ENCODE results near the gene ARHGDIG.
"Not testable (repeated sequence)": the region's sequence is repeated elsewhere in the genome, so short reads cannot be mapped to it uniquely, and the experiment has no call there.

The ARHGDIG gene

DNA sequence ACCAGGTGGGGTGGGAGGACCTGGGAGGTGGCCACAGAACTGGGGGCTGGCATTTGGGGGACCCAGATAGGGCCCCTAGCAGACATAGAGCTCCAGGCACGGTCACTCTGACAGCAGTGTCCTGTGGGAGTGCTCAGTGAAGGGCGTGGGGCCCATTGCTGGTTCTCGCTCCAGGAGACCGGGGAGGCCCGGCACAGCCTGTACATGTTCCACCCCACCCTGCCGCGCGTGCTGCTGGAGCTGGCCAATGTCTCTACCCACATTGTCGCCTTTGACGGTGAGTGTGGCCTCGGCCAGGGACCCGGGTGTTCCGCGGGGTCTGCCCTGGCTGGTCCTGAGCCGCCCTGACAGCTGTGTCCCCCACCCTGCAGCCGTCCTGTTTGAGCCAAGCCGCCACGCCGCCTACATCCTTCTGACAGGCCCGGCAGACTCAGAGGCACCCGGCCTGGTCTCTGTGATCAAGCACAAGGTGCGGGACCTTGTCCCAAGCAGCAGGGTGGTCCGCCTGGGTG is 15.9 kb upstream of the ARHGDIG start:
- DNase-seq (ENCODE audit: low read depth), result no peak

DNA sequence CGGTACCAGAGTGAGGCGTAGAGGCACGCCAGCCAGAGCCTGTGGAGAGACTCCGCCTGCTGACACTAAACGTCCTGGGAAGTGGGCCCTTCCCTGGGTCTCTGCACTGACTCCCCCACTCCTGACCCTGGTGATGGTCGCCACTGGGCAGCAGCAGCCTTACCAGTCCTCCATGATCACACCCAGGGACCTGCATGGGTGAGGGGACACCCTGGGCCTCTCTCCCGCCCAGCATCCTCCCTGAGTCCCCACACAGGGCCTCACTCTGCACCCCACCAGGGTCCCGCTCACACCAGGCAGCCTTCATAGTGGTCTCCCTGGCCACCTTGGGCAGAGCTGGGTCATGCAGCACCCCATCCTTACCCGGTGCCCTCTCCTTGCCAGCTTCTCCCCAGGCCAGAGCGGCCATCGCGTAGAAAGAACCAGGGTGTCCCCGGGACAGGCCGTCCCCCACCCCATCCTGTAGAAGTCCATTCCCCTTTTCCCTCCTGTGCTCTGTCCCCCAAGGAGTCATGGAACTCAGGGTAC is 15.3 kb upstream of the ARHGDIG start:
- no peak for DNase-seq (ENCODE audit: low read depth)

DNA sequence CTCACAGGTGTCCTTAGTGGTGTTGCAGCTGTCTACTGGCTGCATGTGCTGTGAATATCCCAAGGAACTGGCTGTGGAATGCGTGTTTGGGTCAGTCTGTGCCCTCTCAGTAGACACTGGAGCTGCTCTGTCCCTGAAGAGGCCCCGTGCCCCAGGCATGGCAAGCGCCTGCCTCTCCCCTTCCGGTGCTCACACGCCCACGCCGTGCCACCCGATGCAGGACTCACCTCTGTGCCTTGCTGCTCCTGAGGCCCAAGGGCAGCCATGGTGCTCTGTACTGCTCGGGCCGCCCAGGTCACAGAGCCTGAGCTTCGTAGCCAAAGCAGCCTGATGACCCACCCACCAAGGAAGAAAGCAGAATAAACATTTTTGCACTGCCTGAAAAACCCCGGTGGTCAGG is 14.7 kb upstream of the ARHGDIG start:
- DNase-seq (ENCODE audit: low read depth), result no peak

DNA sequence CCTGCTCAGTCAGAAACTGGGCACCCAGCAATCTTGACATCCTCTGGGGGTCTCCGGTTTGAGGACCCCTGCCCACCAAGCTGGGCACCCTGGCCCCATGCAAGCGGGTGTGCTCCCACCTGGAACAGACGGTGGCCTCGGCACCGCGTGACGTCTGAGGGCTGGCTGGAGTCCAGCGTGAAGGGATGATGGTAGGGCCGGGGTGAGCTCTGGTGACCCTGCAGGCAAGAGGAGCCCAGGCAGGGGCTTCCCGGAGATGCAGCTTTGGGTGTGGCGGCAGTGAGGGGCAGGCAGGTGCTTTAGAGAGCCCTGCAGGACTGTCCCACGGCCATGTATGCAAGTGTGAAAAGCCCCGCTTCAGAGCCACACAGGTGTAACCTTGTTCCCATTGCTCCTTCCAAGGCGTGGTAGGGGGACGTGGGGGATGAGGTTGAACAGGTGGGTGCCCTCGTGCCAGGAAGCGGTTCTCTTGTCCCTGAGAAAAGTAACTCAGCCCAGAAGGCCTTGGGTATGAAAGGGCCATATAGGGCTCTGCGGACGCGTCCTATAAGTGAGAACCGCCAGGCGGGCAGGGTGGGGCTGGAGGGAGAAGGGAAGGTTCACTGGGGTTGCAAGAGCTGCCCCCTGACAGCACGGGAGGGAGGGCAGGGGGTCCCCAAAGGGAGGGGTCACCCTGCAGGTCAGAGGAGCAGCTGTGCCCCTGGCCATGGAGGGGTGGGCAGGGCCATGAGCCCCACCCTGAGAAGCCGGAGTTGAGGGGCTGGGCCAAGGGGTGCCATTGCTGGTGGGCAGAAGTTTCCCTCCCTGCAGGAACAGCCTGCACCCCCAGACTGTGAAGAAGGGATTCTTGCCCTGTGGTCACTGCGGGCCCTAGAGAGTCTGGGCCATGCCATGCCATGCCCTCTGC is 13.9 kb upstream of the ARHGDIG start:
- no peak for DNase-seq (ENCODE audit: low read depth)

DNA sequence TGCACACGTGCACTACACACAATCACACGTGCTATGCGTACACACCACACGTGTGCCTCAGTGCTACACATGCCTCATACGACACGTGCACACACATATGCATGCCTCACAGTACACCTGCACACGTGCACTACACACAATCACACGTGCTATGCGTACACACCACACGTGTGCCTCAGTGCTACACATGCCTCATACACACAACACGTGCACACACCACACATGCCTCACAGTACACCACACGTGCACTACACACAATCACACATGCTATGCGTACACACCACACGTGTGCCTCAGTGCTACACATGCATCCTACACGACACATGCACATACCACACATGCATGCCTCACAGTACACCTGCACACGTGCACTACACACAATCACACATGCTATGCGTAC is 12.8 kb upstream of the ARHGDIG start:
- not testable (repeated sequence) for DNase-seq (ENCODE audit: low read depth)

DNA sequence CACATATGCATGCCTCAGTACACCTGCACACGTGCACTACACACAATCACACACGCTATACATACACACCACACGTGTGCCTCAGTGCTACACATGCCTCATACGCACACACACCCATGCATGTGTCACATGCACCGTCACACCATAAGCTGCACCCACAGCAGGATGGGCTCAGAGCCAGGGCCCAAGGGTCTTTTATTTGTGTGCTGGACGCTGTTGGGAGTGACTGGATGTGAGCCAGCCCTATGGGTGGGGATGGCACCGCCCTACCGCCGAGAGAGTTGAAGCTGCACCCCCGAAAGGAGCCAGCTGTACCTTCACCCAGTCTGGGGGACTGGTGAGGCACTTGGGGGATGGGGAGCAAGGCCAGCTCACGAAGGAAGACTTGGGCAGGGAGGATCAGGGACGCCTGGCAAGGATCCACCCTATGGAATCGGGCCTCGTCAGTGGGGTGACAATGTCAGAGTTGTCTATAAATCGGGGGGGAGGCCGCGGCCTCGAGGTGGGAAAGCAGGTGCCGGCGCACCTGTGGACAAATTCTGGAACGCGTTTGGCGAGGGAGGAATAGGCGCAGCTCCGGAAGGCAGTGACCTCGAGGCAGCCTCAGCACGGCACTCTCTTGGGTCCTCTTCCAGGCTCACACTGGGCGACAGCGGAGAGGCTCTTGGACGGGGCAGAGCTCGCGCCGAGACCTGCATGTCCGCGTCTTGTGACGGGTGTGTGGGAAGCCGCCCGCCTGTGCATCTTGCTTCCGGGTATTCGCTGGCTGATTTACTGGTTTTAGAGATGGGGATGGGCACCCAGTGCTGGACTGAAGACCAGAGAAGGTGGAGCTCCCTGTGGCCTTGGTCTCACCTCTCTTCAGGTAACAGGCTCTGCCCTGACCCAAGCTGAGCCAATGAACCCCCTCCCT is 12.0 kb upstream of the ARHGDIG start:
- DNase-seq (ENCODE audit: low read depth), result no peak

DNA sequence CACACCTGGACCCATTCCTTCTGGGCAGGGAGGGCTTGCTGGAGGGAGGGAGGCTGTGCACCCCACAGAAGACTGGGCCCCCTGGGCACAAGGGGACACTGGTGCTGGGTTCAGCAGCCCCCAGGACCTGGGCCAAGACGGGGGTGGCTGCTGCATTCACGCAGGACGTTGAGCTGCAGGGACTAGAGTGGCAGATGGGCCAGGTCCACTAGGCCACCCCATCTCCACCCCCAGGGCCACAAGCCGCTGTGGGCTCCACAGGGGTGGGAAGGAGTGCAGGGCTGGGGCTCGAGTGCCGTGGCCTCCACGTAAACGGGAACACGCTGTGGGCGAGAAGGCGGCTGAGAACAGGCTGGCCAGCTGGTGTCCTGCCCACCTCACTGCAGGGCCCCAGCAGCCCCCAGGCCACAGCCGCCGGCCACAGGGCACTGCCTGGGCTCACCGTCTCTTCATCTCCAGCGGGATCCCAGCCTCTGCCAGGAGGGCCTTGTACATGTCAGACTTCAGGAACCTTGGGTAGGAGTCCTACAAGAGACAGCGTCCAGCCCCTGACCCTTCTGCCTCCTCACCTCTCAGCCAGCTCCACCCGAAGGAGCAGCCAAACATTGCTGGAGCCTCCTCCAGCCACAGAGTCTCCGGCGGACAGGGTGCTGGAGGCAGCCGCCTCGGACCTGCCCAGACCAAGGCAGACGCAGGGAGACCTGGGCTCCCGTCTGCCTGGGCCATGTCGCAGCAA is 11.2 kb upstream of the ARHGDIG start:
- no peak for DNase-seq (ENCODE audit: low read depth)

DNA sequence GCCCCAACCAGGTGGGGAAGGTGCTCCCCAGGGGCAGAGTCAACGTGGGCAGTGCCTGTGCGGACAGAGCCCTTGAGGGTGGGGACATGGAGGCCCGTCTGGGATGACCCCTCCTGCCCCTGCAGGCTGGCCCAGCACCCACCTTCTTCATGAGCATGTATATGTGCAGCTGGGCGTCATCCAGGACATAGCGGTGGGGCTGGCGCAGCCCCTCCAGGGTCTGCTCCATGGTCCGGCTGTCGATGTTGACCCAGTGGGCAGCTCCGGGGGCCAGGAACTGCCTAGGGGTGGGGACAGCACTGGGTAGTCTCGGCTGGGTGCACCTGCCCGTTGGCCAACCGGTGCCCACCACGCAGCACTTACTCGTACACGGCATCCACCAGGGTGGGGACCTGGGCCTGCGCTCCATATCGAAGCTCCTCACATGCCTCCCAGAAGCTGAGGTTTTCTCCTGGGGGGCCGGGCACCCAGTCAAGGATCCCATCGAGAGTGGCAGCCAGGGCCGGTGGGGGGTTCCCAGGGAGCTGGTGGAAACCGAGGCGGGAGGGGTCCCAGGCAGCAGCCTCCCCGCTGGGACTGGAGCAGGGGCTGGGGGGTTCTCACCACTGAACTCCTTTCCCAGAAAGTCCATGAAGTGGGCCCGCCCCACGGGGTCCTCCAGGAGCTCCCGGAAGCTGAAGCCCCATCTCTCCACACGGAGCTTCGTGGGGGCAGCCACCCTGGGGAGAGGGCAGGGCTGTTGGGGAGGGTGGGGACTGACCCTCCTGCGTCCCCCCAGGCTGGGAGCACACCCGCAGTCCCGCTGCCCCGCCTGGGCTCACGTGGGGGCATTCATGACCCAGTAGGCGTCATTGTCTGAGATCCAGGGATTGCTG is 9.8 kb upstream of the ARHGDIG start:
- no peak for DNase-seq (ENCODE audit: low read depth)

DNA sequence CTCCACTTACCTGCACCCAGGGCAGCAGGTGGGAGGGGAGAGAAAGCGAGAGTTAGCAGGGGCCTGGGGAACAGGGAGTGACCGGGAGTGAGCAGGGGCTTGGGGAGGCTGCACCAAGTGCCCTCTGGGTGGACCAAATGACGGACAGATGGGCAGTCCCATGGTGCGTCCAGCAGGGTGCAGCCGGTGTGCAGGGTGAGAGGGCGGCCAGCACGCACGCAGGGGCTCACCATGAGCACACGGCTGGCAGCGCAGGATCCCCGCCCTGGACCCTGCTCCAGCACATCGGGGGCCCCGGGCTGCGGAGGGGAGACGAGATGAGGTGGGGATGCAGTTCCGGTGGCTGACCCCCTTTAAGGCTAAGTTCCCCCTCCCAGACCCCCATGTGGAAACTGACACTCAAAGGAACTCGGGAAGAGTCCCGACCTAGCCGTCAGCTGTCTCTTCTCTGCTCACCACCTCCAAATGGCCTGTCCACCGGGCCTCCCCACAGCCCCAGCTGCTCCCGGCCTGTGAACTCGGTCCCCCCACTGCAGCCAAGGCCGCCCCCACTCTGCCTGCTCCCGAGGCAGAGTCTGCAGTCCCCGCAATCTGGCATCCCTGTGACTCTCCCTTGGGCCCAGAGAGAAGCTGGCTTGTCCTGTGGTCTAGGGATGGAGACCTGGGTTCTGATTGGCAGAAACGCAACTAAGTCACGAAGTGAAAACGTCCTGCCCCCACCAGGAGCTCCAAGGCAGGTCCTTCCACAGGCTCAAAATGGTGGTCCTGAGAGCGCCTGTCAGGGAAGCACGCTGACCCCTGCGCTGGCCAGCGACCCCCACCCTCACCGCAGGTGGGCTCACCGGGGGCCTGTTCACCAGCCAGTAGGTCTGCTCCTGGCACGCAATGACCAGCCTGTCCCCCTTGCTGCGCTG is 7.5 kb upstream of the ARHGDIG start:
- DNase-seq (ENCODE audit: low read depth), result no peak

DNA sequence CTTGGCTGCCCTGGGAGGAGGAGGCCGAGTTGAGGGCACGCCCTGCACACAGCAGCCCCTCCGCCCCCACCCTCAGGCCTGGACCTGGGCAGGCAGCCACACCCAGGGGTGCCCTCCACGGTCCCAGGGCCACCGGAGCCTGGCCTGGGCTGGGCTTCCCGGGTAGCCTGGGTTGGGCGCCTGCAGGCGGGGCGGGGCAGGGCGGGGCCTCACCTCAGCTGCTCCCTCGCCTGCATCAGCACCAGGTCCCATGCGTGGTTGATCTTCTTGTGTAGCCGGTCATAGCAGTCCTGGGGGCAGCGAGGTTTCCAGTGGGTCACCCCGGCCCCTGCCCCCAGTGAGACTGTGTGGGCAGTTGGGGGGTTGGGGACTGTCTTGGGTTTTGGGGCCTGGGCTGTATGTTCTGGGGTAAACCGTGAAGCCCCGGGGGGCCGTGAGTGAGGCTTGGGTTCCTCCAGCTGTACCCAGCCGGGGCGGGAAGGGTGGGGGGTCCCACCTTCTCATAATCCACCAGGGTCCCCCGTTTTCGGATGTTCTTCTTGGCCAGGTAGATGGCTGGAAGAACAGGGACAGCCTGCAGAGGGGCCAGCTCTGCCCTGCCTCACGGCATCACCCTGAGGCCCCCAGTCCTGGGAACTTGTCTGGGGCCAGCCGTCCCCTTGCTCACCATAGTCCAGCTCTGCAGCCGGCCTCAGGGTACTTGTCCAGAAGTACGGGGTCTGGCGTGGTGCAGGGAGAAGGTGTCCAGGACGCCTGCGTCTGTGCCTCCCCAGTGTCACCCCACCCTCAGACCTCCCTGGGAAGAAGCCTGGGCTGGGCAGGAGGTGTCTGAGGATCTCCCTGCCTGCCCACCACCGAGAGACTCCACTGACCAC is 6.6 kb upstream of the ARHGDIG start:
- DNase-seq (ENCODE audit: low read depth), result no peak

DNA sequence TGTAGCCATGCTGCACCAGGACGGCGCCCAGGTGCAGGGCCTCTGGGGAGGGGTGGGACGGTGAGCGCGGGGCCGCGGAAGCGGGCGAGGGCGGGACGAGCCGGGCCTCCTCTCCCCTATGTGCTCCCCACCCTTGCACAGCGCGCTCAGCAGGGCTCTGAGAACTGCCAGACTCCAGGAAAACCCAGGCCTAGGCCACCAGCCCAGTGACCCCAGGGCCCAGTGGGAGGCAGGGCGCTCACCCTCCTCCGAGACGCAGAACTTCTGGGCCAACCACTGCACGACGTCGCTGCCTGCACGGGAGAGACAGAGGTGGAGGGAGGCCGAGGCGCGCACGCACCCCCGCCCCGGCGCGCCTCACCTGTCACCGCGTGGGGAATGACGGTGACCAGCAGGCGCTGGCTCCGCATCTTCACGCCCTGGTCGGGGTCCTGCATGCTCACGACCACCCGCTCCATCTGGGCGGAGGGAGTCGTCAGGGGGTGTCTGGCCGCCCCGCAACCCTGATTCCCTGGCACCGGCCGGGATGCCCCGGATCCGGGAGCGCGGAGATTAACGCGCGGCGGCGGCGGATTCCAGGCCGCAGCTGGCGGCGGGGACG is 5.2 kb upstream of the ARHGDIG start:
- DNase-seq (ENCODE audit: low read depth), result no peak

DNA sequence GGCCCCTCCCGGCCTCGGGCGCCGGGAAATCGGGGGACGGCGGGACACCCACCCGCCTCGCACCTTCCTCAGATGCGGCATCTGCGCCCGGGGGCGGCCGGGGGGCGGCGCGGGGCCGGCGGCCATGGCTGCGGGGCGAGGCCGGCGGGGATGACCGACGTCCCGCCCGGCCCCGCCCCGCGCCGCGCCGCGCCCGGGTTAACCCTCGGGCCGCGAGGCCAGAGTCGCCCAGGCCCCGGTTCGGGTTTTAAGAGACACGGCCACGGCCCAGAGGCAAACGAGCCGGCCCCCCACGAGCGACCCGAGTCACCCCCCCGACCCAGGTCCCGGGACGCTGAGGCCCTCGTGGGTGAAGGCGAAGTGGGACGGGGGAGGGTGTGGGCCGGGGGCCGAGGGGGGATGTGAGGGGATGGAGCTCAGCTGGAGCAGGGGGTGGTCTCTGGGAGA is 4.6 kb upstream of the ARHGDIG start, which contains the start of gene RGS11:
Gene RGS11 (minus strand): TSS at position 159 of the 447 bp plus-strand sequence. CDS start 33 bp downstream, at position 126.
- DNase-seq (ENCODE audit: low read depth), result no peak

DNA sequence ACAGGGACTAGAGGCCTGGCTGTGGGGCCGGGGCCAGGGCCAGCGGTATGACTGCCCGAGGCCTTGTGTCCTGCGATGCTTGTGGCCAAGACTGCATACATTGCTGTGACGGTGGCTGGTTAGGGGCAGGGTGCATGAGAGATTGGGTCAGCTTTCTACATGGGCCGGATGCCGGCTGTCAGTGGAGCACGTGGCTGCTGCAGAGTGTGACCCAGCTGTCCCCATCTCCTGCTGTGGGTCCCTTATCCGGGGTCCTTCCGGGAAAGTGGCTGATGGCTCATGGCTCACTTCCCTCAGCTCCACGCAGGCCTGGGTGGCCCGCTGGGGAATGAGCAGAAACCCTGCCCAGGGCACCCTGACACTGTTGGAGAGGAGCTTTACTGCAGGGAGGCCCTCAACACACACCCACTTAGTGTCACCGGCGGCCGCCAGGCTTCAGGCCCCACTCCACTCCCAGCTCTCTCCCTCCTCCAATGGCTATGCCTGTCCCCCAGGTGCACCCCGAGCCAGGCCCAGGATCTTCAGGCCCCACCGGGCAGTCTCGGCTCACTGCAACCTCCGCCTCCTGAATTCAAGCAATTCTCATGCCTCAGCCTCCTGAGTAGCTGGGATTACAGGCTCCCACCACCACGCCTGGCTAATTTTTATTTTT is 3.8 kb upstream of the ARHGDIG start:
- no peak for DNase-seq (ENCODE audit: low read depth)

DNA sequence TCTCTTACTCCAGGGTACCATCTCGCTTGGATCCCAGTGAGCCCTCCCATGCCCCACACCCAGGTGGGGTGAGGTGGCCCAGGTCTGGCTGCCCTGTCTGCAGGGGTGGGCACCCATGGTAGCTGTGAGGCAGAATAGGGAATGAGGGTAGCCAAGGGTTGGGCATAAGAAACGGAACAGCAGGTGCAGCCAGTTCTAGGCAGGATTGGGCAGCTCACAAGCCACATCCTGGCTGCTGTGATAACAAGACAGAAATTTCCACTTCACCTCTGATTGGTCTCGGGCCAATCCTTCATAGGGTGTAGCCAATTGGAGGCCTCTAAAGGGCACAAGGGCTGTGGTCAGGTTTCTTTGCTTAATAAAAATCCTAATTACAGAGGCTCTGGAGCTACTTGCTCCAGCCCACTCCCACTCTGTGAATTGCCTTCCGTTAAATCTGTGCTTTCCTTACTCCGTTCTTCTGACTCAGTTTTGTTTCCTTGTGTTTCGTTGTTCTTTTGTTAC is 1.5 kb upstream of the ARHGDIG start:
- no peak for DNase-seq (ENCODE audit: low read depth)

DNA sequence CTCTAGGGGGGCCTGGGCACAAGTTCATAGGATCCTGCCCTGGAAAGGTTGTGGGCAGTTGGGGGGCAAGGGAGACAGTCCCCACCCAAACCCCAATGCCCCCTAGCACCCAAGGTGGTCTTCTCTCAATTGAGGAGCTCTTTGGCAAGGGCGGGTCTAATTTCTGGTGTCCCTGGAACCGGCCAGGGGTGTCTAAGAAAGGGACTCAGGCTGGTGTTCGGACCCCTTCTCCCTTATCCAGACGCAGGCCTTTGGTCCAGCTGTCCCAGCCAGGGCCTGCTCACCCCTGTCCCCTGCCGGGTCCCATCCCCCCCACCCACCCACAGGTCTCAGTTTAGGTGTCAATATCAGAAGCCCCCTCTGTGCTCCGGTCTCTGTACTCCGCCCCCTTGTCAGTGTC is 860 bp upstream of the ARHGDIG start:
- no peak for DNase-seq (ENCODE audit: low read depth)

DNA sequence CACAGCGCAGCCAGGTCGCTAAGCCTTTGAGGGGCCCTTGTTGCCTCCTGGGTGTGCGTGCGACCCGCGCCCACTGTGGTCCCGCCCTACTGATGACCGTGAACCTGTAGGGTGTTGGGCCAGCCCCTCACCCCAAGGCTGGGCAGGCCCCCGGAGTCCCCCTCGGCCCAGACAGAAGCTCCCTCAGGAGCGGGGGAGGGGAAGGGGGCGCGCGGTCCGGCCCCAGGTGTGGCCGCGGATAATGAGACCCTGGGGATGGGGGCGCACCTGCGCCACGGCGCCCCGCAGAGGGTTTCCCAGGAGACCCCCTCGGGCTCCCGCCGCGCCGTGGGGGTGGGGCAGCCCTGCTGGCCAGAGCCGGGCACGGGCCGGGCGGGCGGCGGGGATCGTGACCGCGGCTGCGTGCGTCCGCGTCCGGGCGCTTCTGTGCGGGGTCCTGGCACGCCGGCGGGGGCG is 358 bp upstream of the ARHGDIG start:
- DNase-seq (ENCODE audit: low read depth), result no peak

DNA sequence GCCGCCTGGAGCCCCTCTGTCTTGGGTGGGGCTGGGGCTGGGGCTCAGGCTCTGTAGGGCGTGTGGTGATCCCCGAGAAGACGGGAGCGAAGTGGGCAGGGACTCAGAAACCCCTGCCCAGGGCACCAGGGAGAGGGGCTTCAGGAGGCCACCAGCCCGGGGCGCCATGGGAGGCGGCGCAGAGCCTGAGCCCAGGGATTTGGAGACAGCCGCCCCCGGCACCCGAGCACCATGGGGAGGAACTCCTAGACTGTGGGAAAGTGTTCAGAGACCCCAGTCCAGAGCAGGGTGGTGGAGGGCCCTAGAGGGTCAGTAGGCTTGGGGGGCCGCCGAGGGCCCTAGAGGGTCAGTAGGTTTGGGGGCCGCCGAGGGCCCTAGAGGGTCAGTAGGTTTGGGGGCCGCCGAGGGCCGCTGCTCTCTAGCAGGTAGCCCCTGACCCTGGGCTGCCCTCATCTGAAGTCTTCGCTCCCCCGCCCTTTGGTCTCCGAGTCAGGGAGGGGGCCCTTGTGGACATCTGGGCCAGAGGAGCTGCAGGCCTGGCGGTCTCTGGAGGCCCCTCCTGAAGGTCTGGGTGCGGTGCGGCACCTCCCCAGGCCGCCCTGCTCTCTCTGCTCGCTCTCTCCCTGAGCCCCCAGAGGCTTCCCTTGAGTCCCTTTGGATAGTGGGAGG is 734 bp downstream of the ARHGDIG start:
- no peak for DNase-seq (ENCODE audit: low read depth)
